HepG2 (cell line): ENCODE data around the gene UBR4. TPM values are rescaled to one million over a fixed set of nuclear protein-coding genes. Genes with fewer than 3 reads are reported as not detected.

Source experiments
- AHDC1 ChIP-seq: sonication (generic); formaldehyde crosslinking; IDR thresholded peaks from 2 replicates; pipeline ENCODE4 v1.5.1; 2020; ENCODE audit warnings: mild to moderate bottlenecking, missing genetic modification reagents, borderline replicate concordance
- ATF4 ChIP-seq, 2 experiments: fragments of 450-650 bp in 1 of 2; sonication (generic) in 1 of 2; formaldehyde crosslinking; IDR thresholded peaks; 2 replicates each; pipeline versions ENCODE4 v1.5.0 to v1.8.0; 2020 to 2022; ENCODE audit warnings: mild to moderate bottlenecking in 1 of 2, missing genetic modification reagents in 1 of 2
- CREB1 ChIP-seq, 2 experiments: fragments of 450-650 bp in 1 of 2; IDR thresholded peaks; 2 replicates each; pipeline ENCODE4 v1.6.1; 2016 to 2017; ENCODE audit warnings: control low read depth in 1 of 2, mild to moderate bottlenecking in 1 of 2, missing compliant biosample characterization in 1 of 2, missing genetic modification characterization in 1 of 2
- ESRRA ChIP-seq: sonication (generic); formaldehyde crosslinking; IDR thresholded peaks from 2 replicates; pipeline ENCODE4 v1.5.1; 2020; ENCODE audit warnings: mild to moderate bottlenecking, low read depth, missing genetic modification reagents
- FOXO1 ChIP-seq: sonication (generic); formaldehyde crosslinking; IDR thresholded peaks from 2 replicates; pipeline ENCODE4 v1.4.0; 2020; ENCODE audit warnings: missing genetic modification reagents
- GABPB1 ChIP-seq: IDR thresholded peaks from 2 replicates; pipeline ENCODE4 v1.6.1; 2016; ENCODE audit warnings: mild to moderate bottlenecking, missing genetic modification reagents, moderate library complexity, missing compliant biosample characterization
- MED1 ChIP-seq: sonication (generic); formaldehyde crosslinking; IDR thresholded peaks from 2 replicates; pipeline ENCODE4 v1.4.0; 2020; ENCODE audit warnings: missing genetic modification reagents
- NCOA2 ChIP-seq: sonication (generic); formaldehyde crosslinking; IDR thresholded peaks from 2 replicates; pipeline ENCODE4 v1.8.0; 2022; ENCODE audit warnings: inconsistent platforms
- RARA ChIP-seq: IDR thresholded peaks from 2 replicates; pipeline ENCODE4 v1.6.1; 2016; ENCODE audit warnings: missing genetic modification reagents, missing compliant biosample characterization
- RELA ChIP-seq: sonication (generic); formaldehyde crosslinking; IDR thresholded peaks from 2 replicates; pipeline ENCODE4 v1.4.0; 2020; ENCODE audit warnings: missing genetic modification reagents
- SKI ChIP-seq: fragments of 450-650 bp; IDR thresholded peaks from one replicate; pipeline ENCODE4 v1.6.1; 2018; ENCODE audit warnings: mild to moderate bottlenecking; ENCODE audit not compliant: partially characterized antibody
- SOX5 ChIP-seq: IDR thresholded peaks from 2 replicates; pipeline ENCODE4 v1.6.1; 2016; ENCODE audit warnings: borderline replicate concordance
- XBP1 ChIP-seq: sonication (generic); formaldehyde crosslinking; IDR thresholded peaks from 2 replicates; pipeline ENCODE4 v1.5.0; 2020; ENCODE audit warnings: missing genetic modification reagents
- ZFP36L1 ChIP-seq: sonication (generic); formaldehyde crosslinking; IDR thresholded peaks from 2 replicates; pipeline ENCODE4 v1.8.0; 2022; ENCODE audit warnings: mild to moderate bottlenecking, missing genetic modification reagents, moderate library complexity
- ZSCAN9 ChIP-seq: IDR thresholded peaks from 2 replicates; pipeline ENCODE4 v1.6.1; 2016; ENCODE audit warnings: borderline replicate concordance
- polyA plus RNA-seq, 8 experiments: library from polyadenylated mRNA; depleted of rRNA in 3 of 8; stranded (reverse) in 7 of 8; unstranded in 1 of 8; fragments of >200 nt; fragmentation: Illumina TruSeq in 4 of 8; extraction: Trizol in 4 of 8; gene quantifications; 2 replicates each; pipeline versions ENCODE4 v1.2.1 to v1.2.3, GENCODE V29; 2011 to 2016; ENCODE audit warnings: low read depth in 4 of 8, missing spikeins in 1 of 8, mixed read lengths in 1 of 8; ENCODE audit not compliant: insufficient read depth in 1 of 8
- total RNA-seq, 5 experiments: library from RNA; depleted of rRNA; stranded (reverse); fragments of >200 nt; fragmentation: Illumina TruSeq; extraction: Trizol; gene quantifications; 2 replicates each; pipeline ENCODE4 v1.2.3, GENCODE V29; 2016; ENCODE audit warnings: low read depth in 1 of 5

UBR4 gene
- total and polyA plus RNA-seq, 2 of the 13 experiments (the other 11 are each of a cell fraction or from before 2014, with no cell fraction given), result 59.1 to 106 TPM

- TF ChIP-seq AHDC1 (CRISPR knock-in tag), result 0 out of 2 replicates have a peak, but pooled peaks have one; percentile 20
- TF ChIP-seq RARA (CRISPR knock-in tag), result peak; percentile 97
- peak; percentile 83 for TF ChIP-seq NCOA2 (CRISPR knock-in tag)
- TF ChIP-seq MED1 (CRISPR knock-in tag), result peak; percentile 86
- 0 out of 2 replicates have a peak, but pooled peaks have one; percentile 38 for TF ChIP-seq XBP1 (CRISPR knock-in tag)
- TF ChIP-seq SKI, result peak; percentile 69
- TF ChIP-seq SOX5 (CRISPR knock-in tag), result peak; percentile 100
- peak; percentile 35; the same call in 1 of the 2 replicates for TF ChIP-seq GABPB1 (CRISPR knock-in tag)
- 0 out of 2 replicates have a peak, but pooled peaks have one; percentile 38 for TF ChIP-seq ESRRA
- TF ChIP-seq RELA (CRISPR knock-in tag), result no peak
- TF ChIP-seq ATF4 (CRISPR knock-in tag; IDR thresholded peaks at IDR 0.05), result peak in 1 of 2 experiments; percentile 93; a peak in 2 of 4 replicates
- peak; percentile 65; the same call in 1 of the 2 replicates for TF ChIP-seq ZFP36L1
- TF ChIP-seq FOXO1 (CRISPR knock-in tag), result peak; percentile 51; the same call in 1 of the 2 replicates
- TF ChIP-seq ZSCAN9 (CRISPR knock-in tag), result peak; percentile 66; the same call in 1 of the 2 replicates
- TF ChIP-seq CREB1 (IDR thresholded peaks at IDR 0.05), result no peak
- peak; percentile 76 for TF ChIP-seq CREB1 (CRISPR knock-in tag; IDR thresholded peaks at IDR 0.05)
- TF ChIP-seq, all 625 proteins: peak for 84
Measured at GRCh38 chr1:19222979-19223824, 13.1 kb upstream of the UBR4 start (continued).
